T47D (cell line): ENCODE results near the gene PRIMPOL.
A peak's percentile ranks its signal among the peaks of the same experiment; 100 is the strongest.
"Not testable (repeated sequence)": the region's sequence is repeated elsewhere in the genome, so short reads cannot be mapped to it uniquely, and the experiment has no call there.

Experiments used
- DNase-seq, 2 experiments: peaks; one replicate each; pipeline versions ENCODE4 v3.0.0 to v3.0.0-alpha.2; 2011 to 2012; ENCODE audit warnings: low read depth in 1 of 2, low spot score in 1 of 2
- JUND ChIP-seq: IDR thresholded peaks from 2 replicates; pipeline ENCODE4 v1.6.1; 2012; ENCODE audit warnings: low read depth
- in situ Hi-C: cut with HindIII; loops from 2 replicates; pipeline ENCODE4 v1.10.0; 2016; ENCODE audit warnings: low sequenced_read_pairs, low pct_unique_long_range_greater_than_20kb

PRIMPOL gene

DNA sequence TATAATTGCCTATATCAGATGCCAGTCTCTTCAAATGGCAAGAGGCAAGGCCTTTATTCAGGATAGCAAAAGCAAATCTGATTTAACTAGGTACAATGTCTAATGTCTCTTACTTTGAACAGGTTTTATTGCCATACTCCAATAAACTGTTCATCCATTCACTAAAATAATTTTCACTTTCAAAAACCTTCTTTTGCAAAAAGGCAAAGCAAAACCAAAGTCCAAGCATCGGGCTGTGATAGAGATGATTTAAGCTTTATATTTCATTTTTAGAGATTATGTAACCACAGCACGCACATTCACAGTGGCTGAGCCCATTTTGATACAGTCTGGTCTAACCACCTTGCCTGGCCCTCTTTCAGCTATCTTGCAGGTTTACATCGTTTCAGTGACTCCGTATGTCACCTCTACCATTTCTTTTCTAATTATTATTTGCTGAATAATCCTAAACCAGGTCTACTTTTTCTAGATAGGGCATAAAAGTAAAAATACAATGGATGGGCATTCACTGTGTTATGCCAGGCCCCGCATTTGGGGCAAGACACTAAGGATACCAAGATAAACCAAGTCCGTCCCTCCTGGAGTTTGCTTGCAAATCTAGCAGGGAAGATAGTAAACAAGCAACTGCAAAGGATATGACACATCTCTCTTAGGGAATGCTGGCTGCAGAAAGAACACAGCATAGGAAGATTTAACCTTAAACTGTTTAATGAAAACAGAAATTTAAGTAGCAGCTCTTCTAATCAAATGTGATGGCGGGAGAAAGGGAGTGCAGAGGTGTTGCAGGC, 2.1 kb upstream of the PRIMPOL start:
- no peak for TF ChIP-seq JUND
- no peak for DNase-seq
- in situ Hi-C loops, result no loop called here

DNA sequence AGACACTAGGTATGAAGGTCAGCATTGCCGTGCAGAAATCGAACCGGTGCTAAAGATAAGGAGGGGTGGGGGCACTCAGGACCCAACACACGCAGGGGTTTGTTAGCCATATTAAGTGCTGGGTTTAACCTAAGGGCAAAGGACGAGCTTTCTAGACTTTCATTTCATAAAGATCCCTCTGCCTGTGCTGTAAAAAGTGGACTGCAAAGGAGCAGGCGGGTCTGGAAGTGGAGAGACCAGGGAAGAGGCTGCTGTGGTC, 1.6 kb upstream of the PRIMPOL start:
- in situ Hi-C loops, result no loop called here
- no peak for DNase-seq
- TF ChIP-seq JUND, result no peak

DNA sequence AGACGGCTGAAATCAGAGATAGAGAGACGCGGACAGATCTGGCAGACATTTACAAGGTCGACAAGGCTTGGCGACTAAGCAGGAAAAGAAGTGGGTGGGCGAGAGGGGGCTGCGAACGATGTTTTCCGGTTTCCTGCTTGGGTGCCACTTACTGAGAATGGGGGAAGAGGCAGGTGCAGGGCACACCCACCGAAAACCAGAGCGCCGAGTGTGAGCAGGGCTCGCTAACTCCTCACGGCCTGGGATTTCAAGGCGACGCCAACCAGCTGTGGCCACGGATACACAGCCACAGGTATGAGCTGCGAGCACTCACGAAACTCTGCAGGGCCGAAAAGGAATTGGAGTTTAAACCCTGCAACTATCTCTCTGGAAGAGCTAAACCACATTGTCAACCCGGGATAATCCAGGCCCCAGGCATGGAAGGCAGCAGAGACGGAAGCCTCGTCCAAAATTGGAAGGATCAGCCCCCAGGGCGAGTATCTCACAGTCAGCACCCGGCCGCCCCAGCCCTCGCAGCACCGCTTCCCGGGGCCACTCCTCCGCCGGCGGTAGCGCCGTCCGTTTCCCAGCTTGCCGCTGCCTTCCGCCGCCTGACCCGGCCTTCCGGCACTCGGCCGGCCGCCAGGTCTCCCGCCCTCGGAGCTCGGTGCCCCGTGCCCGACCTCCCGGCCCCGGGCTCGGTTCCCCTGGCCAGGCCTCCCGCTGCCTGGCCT, 1.1 kb upstream of the PRIMPOL start:
- in situ Hi-C loops, result no loop called here
- no peak for TF ChIP-seq JUND
- peak in 1 of 2 experiments; percentile 57 for DNase-seq

DNA sequence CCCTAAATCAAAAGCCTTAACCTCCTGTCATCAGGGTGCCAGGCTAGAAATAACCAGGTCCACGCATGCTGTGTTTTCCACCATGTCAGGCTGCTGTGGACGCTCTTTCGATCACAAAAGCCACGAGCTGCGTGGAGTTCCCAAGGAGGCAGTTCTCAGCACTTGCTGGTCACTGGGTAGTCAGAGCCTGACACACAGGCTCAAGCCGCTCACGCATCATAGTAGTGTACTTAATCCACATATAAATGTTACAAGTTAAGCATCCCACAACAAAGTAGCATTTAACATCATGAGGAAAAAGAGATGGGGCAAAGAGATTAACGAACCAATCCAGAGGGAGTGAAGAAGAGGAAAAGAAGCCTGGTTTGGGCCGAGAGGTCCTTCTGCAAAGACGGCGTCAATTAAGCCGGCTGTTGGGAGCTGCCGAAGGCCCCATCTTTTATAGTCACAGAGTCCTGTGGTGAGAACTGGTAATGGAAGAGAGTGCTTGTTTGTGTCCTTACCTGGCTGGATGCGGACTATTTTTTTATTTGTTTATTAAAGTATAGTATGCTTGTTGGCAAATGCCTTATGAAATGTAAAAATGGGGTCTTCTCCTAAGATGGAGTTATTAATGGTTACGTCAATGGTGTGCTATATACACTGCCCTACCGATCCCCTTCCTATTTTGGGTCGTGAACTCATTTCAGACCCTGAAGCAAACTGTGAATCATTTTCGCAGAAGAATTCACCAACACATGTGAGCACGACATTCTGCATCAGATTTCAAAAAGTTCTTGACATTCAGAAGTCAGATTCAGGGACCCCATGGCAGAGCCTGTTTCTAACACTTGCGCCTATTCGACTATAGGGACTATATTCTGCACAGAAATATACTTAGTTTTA, 675 bp downstream of the PRIMPOL start:
- no peak for TF ChIP-seq JUND
- in situ Hi-C loops, result no loop called here
- DNase-seq, result peak in 1 of 2 experiments; percentile 41

DNA sequence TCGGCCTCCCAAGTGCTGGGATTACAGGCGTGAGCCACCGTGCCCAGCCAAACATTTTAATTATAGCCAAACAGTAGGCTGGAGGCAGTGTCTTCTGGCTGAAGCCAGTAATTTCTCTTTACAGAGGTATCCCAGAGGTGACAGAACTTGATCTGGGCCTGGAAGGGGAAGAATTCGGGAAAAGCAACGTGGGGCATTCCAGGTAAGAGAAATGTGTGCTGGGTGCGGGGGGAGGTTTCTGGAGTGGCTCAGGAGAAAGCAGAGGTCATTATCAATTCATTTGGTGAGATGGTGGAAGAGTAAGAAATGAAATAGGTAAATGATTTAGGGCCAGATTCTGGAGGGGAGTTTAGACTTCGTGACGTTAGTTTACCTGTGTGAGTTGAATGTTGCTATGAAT, 2.4 kb downstream of the PRIMPOL start:
- in situ Hi-C loops, result no loop called here
- TF ChIP-seq JUND, result no peak
- no peak for DNase-seq

DNA sequence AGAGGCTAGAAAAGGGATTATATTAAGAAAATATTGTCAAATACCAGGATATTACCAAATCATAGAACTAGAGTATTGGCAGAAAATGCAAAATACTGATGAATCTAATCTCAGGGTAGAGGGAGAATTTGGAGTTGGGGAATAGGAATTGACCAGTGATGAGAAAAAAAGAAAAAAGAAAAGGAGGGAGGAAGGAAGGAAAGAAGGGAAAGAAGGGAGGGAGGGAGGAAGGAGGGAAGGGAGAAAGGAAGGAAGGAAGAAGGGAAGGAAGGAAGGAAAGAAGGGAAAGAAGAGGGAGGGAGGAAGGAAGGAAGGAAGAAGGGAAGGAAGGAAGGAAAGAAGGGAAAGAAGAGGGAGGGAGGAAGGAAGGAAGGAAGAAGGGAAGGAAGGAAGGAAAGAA, 3.1 kb downstream of the PRIMPOL start:
- DNase-seq, in situ Hi-C loops: not testable (repeated sequence)

DNA sequence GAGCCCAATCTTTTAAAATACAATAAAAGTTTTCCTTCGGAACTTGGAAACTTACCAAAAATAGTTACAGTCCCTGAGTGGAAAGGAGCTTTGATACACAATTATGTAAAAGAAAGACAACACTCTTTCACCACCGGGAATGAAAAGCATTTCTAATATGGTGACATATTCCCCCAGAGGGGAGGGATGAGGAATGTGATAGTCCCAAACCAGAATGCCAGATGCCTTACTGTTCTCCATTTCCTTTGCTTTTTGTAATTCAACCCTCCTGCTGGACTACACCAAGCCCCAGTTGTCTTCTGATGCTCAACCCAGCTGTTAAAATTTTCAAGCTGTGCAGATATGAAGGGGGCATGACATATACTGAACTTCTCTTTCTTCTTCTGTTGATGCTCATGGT, 4.1 kb downstream of the PRIMPOL start:
- TF ChIP-seq JUND, result no peak
- no peak for DNase-seq
- in situ Hi-C loops, result no loop called here

DNA sequence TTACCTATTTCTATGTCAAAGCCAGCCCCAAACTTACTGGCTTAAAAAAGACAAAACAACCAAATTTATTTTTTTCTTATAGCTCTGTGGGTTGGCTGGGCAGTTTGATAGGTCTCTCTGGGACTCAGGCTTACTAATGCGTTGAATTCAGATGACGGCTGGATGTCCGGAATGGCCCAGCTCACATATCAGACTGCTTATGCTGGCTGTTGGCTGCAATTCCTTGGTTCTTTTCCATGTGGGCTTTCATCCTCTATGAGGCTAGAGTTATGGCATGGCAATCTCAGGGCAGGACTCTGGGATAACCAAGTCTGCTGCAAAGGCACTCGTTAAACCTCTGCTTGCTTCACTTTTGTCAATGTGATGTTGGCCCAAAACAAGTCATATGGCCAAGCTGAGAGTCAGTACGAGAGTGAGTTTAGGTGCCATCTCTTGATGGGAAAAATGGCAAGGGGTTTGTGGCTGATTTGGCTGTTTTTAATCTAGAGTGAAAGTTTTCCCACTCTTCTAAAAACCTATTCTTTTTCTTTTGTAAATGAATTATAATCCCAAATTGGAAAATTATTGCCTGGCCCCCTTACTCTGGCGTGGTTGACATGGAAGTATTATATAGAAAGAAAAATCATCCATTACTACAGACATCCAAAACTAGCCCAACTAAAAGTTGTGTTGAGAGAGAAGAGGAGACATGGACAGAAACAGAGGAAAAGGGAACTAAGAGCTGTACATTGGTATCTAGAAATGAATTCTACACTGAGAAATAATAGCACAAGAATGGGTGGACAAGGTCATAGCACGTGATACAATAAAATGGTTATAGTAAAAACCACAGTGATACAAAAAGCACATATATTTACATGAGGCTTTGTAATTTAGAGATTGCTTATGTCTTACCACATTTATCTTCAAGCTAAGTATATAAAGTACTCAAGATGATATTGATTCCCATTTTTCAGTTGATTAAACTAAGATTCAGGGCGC, 6.6 kb downstream of the PRIMPOL start:
- in situ Hi-C loops, result no loop called here
- no peak for TF ChIP-seq JUND
- no peak for DNase-seq

DNA sequence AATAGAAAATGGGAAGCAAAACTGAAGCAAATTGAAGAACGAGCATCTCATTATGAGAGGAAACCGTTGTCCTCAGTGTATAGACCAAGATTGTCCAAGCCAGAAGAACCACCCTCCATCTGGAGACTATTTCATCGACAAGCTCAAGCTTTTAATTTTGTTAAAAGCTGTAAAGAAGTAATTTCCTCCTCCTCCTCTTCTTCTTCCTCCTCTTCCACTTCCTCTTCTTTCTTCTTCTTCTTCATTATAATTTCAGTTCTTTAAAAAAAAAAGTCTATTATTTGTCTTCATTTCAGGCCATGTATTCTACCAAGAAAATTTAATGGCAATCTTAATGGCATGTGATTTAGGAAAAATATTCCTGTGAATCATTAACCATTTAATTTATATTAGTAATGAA, 7.6 kb downstream of the PRIMPOL start:
- no peak for DNase-seq
- TF ChIP-seq JUND, result no peak
- in situ Hi-C loops, result no loop called here

DNA sequence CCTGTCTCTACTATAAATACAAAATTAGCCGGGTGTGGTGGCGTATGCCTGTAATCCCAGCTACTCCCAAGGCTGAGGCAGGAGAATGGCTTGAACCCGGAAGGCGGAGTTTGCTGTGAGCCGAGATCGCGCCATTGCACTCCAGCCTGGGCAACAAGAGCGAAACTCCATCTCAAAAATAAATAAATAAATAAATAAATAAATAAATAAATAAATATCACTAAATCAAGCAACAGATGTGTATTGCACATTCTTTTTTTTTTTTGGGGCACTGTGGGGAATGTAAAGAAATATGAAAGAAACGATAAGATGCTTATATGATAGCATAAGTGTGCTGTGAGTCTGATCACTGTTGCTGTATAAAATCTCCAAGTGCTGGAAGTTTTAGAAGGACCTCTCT, 8.3 kb downstream of the PRIMPOL start:
- in situ Hi-C loops, DNase-seq: not testable (repeated sequence)

DNA sequence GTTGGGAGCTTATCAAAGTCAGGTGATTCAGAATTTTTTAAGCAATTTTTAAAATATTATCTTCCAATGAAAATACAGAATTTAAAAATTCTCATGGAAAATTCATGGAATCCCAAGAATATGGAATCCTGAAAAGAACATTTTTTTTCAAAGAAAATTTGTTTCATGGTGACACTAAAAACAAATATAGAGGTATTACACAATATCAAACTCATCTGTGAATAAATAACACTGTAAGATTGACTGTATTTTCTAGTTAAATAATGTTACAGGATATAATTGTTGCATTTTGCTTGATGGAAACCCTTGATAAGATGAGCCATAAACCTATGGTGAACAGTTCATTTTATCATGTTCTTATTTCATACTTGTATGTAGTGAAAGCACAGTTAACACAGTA, 11.4 kb downstream of the PRIMPOL start:
- no peak for TF ChIP-seq JUND
- DNase-seq, result no peak
- in situ Hi-C loops, result no loop called here

DNA sequence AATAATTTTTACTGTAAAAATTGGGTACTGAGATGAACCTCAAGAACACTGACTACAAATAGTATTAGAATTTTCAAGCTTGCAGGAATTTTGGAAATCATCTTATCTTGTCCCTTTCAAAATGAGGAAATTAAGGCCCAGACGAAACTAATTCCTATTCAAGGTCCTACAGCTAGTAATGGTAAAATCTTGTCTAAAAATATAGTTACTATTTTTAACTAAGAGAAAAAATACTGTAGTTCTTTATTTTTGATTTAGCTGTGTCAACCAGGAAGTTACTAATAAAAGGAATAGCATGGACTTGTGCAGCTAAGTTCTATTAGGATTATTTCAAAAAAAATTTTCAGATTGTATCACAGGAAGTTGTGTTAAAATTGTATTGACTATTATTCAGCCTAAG, 12.7 kb downstream of the PRIMPOL start:
- DNase-seq, result no peak
- in situ Hi-C loops, result no loop called here
- TF ChIP-seq JUND, result no peak
